SK-N-SH (cell line): ENCODE measurements around the gene SSR1. TPM values are rescaled to one million over a fixed set of nuclear protein-coding genes. Genes with fewer than 3 reads are reported as not detected.
"Not testable (repeated sequence)": the region's sequence is repeated elsewhere in the genome, so short reads cannot be mapped to it uniquely, and the experiment has no call there.

ENCODE experiments used
- CTCF ChIA-PET: fragments of 300-600, 350-600 bp; formaldehyde crosslinking; extraction: SDS; loops from one replicate; lab custom pipeline; 2021; lab: Yijun Ruan, JAX
- POLR2A ChIA-PET: fragments of 350-600 bp; sonication (Branson Sonifier 250); formaldehyde crosslinking; extraction: SDS; loops from one replicate; lab custom pipeline; 2020; ENCODE audit warnings: antibody characterized with exemption, inconsistent platforms; lab: Yijun Ruan, JAX
- DNase-seq: peaks from one replicate; pipeline ENCODE4 v3.0.0; 2012
- H2AFZ ChIP-seq: fragments of 200-600 bp; sonication (generic); 2 replicates; pipeline ENCODE4 v1.8.1; 2016; ENCODE audit warnings: antibody characterized with exemption, mild to moderate bottlenecking, low read depth
- H3F3A ChIP-seq: fragments of 200-600 bp; sonication (generic); replicated peaks from 2 replicates; pipeline ENCODE3; 2016; ENCODE audit warnings: antibody characterized with exemption, mild to moderate bottlenecking; ENCODE audit not compliant: insufficient read depth
- H3K27ac ChIP-seq, 2 experiments: fragments of 200-500 bp in 1 of 2; fragments of 200-600 bp in 1 of 2; sonication (Bioruptor generic) in 1 of 2; sonication (generic), shearing (Covaris generic) in 1 of 2; 2 replicates each; pipeline versions ENCODE4 v1.5.1 to v1.6.1; 2014 to 2016; ENCODE audit warnings: low read depth in 2 of 2, inconsistent platforms in 1 of 2, low read length in 1 of 2, mild to moderate bottlenecking in 1 of 2, mixed read lengths in 1 of 2
- H3K27me3 ChIP-seq: fragments of 200-600 bp; sonication (generic), shearing (Covaris generic); 2 replicates; pipeline ENCODE4 v1.6.1; 2016; ENCODE audit warnings: mixed run types; ENCODE audit not compliant: insufficient read depth
- H3K36me3 ChIP-seq, 2 experiments: fragments of 200-500 bp in 1 of 2; fragments of 200-600 bp in 1 of 2; sonication (Bioruptor generic) in 1 of 2; sonication (generic) in 1 of 2; replicated peaks in 1 of 2; 2 replicates each; pipeline versions ENCODE3 to v1.5.1; 2014 to 2016; ENCODE audit warnings: low read length in 1 of 2, mild to moderate bottlenecking in 1 of 2; ENCODE audit not compliant: insufficient read depth in 2 of 2, control insufficient read depth in 1 of 2
- H3K4me1 ChIP-seq, 2 experiments: fragments of 200-500 bp in 1 of 2; fragments of 200-600 bp in 1 of 2; sonication (Bioruptor generic) in 1 of 2; sonication (generic), shearing (Covaris generic) in 1 of 2; 2 replicates each; pipeline versions ENCODE4 v1.5.1 to v1.6.1; 2014 to 2016; ENCODE audit warnings: low read depth in 1 of 2, low read length in 1 of 2, mixed run types in 1 of 2; ENCODE audit not compliant: insufficient read depth in 2 of 2, control insufficient read depth in 1 of 2
- H3K4me2 ChIP-seq: fragments of 200-600 bp; sonication (generic), shearing (Covaris generic); 2 replicates; pipeline ENCODE4 v1.6.1; 2017; ENCODE audit warnings: mixed run types
- H3K4me3 ChIP-seq, 2 experiments: fragments of 200-500 bp in 1 of 2; fragments of 200-600 bp in 1 of 2; sonication (Bioruptor generic) in 1 of 2; sonication (generic), shearing (Covaris generic) in 1 of 2; 2 replicates each; pipeline versions ENCODE4 v1.5.1 to v1.8.1; 2014 to 2016; ENCODE audit warnings: low read depth in 2 of 2, inconsistent platforms in 1 of 2, low read length in 1 of 2, mild to moderate bottlenecking in 1 of 2, mixed read lengths in 1 of 2, moderate library complexity in 1 of 2
- H3K79me2 ChIP-seq: fragments of 200-600 bp; sonication (generic); 2 replicates; pipeline ENCODE4 v1.8.1; 2017; ENCODE audit warnings: mild to moderate bottlenecking; ENCODE audit not compliant: insufficient read depth
- H3K9ac ChIP-seq: fragments of 200-600 bp; sonication (generic); 2 replicates; pipeline ENCODE4 v1.6.1; 2017; ENCODE audit warnings: mixed run types
- H3K9me2 ChIP-seq: fragments of 200-600 bp; sonication (generic); 2 replicates; pipeline ENCODE4 v1.6.1; 2017; ENCODE audit warnings: mixed run types
- H3K9me3 ChIP-seq: fragments of 200-600 bp; sonication (generic); 2 replicates; pipeline ENCODE4 v1.6.1; 2017; ENCODE audit warnings: mixed run types, mild to moderate bottlenecking, moderate library complexity
- H4K20me1 ChIP-seq: fragments of 200-600 bp; sonication (generic); 2 replicates; pipeline ENCODE4 v1.6.1; 2017; ENCODE audit warnings: mild to moderate bottlenecking, mixed run types; ENCODE audit not compliant: insufficient read depth
- FOXJ3 ChIP-seq: sonication (generic); formaldehyde crosslinking; IDR thresholded peaks from 2 replicates; pipeline ENCODE4 v1.5.1; 2020; ENCODE audit warnings: mild to moderate bottlenecking, missing genetic modification reagents
- IRF3 ChIP-seq: fragments of 150-350 bp; IDR thresholded peaks from 2 replicates; pipeline ENCODE4 v1.6.1; 2016; ENCODE audit warnings: mild to moderate bottlenecking, low read depth, low read length
- MAX ChIP-seq: IDR thresholded peaks from 2 replicates; pipeline ENCODE4 v1.4.0; 2012; ENCODE audit warnings: low read depth
- MEF2A ChIP-seq: IDR thresholded peaks from 2 replicates; pipeline ENCODE4 v1.4.0; 2012; ENCODE audit warnings: low read depth, borderline replicate concordance
- MXI1 ChIP-seq: IDR thresholded peaks from 2 replicates; pipeline ENCODE4 v1.6.1; 2012; ENCODE audit warnings: mild to moderate bottlenecking, low read depth, low read length, improper control_type of control experiment
- NFIC ChIP-seq: IDR thresholded peaks from 2 replicates; pipeline ENCODE4 v1.4.0; 2012; ENCODE audit warnings: borderline replicate concordance
- REST ChIP-seq: IDR thresholded peaks from 2 replicates; pipeline ENCODE4 v1.6.1; 2012; ENCODE audit warnings: mild to moderate bottlenecking, low read depth, low read length, moderate library complexity
- RFX5 ChIP-seq: IDR thresholded peaks from 2 replicates; pipeline ENCODE4 v1.6.1; 2012; ENCODE audit warnings: mild to moderate bottlenecking, improper control_type of control experiment, low read length
- SIN3A ChIP-seq: IDR thresholded peaks from 2 replicates; pipeline ENCODE4 v1.6.1; 2012; ENCODE audit warnings: low read depth, mild to moderate bottlenecking, low read length, moderate library complexity, borderline replicate concordance
- TAF1 ChIP-seq: IDR thresholded peaks from 2 replicates; pipeline ENCODE4 v1.6.1; 2012; ENCODE audit warnings: low read depth, mild to moderate bottlenecking, low read length, moderate library complexity, borderline replicate concordance
- TCF12 ChIP-seq: IDR thresholded peaks from 2 replicates; pipeline ENCODE4 v1.4.0; 2012
- TEAD4 ChIP-seq: IDR thresholded peaks from 2 replicates; pipeline ENCODE4 v1.4.0; 2012; ENCODE audit warnings: mild to moderate bottlenecking, borderline replicate concordance; ENCODE audit not compliant: insufficient read depth
- YY1 ChIP-seq: IDR thresholded peaks from 2 replicates; pipeline ENCODE4 v1.4.0; 2012; ENCODE audit warnings: low read depth, mild to moderate bottlenecking
- WGBS: methylation state at CpG from one replicate; pipeline ENCODE4 v1.1.6; 2017; ENCODE audit warnings: low lambda C conversion rate; 5-methylcytosine and 5-hydroxymethylcytosine counted together
- polyA plus RNA-seq, 3 experiments: library from polyadenylated mRNA; depleted of rRNA; stranded (reverse); fragments of >200 nt; gene quantifications; 2 replicates each; pipeline ENCODE4 v1.2.3, GENCODE V29; 2012

Gene SSR1
- polyA plus RNA-seq, 1 of the 3 experiments (the other 2 are of a cell fraction): 50.7 TPM

GRCh38 chr6:7276199-7276524, 36.8 kb downstream of the SSR1 start:
- Histone ChIP-seq H3K27me3 (no peaks in the 10 kb centered on the region), H3K9ac (no peak overlapping the region), H4K20me1 (no peaks in the 10 kb centered on the region), H3F3A (no peaks in the 10 kb centered on the region), H3K4me1 (no peaks in the 10 kb centered on the region), H3K4me2 (no peak overlapping the region), H3K9me2 (no peaks in the 10 kb centered on the region), H3K9me3 (no peaks in the 10 kb centered on the region), H3K27ac (no peak overlapping the region), H3K79me2 (no peaks in the 10 kb centered on the region), H3K36me3 (no peaks in the 10 kb centered on the region), H2AFZ (no peak overlapping the region), H3K4me3 (no peak overlapping the region; a peak in 1 of 4 replicates)
- no peak for DNase-seq
- no peak for TF ChIP-seq REST
- TF ChIP-seq IRF3: no peak
- TF ChIP-seq NFIC: no peak
- TF ChIP-seq RFX5: no peak
- no peak for TF ChIP-seq FOXJ3 (CRISPR knock-in tag)
- TF ChIP-seq TEAD4: no peak
- no peak for TF ChIP-seq TCF12
- no peak for TF ChIP-seq TAF1
- TF ChIP-seq MEF2A: no peak
- no peak for TF ChIP-seq SIN3A
- no peak for TF ChIP-seq MXI1
- TF ChIP-seq MAX: no peak
- TF ChIP-seq YY1: no peak
- WGBS: 36% methylated on average over 7 of the region's 7 CpGs
- ChIA-PET POLR2A (interaction anchor here (0.9 kb wide), 1 partner anchor 113 kb away, joined by 3 read pairs; the partner anchor contains the start of genes CAGE1 and RIOK1), CTCF (interaction anchor here (0.7 to 5.5 kb wide), 31 partner anchors 9 to 729 kb away, joined by 3 to 134 read pairs (median 5); partner anchors contain the start of genes CAGE1, RIOK1 and SNRNP48)

GRCh38 chr6:7274525-7274924, 38.5 kb downstream of the SSR1 start:
- H3K36me3 ChIP-seq, H3F3A ChIP-seq, H3K9me3 ChIP-seq, H3K9ac ChIP-seq, H3K27me3 ChIP-seq, H3K9me2 ChIP-seq, DNase-seq, H3K79me2 ChIP-seq, H3K4me2 ChIP-seq, POLR2A ChIA-PET, H4K20me1 ChIP-seq, H3K4me1 ChIP-seq, H3K27ac ChIP-seq, H2AFZ ChIP-seq, H3K4me3 ChIP-seq: not testable (repeated sequence)
- 65% methylated on average over 5 of the region's 8 CpGs for WGBS
- CTCF ChIA-PET: interaction anchor here (1.1 to 5.5 kb wide), 10 partner anchors 9 to 341 kb away, joined by 3 to 134 read pairs (median 8); no protein-coding TSS in a partner anchor
